Measurements from ENCODE around the gene TULP4. TPM values are rescaled to one million over a fixed set of nuclear protein-coding genes. Genes with fewer than 3 reads are reported as not detected.

The TULP4 gene
- total RNA-seq, 3 donors from 2014 or later, result 104 to 171 (median 112) TPM

- no peak for DNase-seq (ENCODE audit: low spot score in 2 of 2)
- no peaks in the 10 kb centered on the region for H3K27me3 ChIP-seq
- H3K9me3 ChIP-seq, result no peaks in the 10 kb centered on the region
- no peaks in the 10 kb centered on the region for H3K36me3 ChIP-seq
- no peaks in the 10 kb centered on the region for H3K4me1 ChIP-seq
- no peak for TF ChIP-seq CTCF (IDR thresholded peaks at IDR 0.05)
- no peak for TF ChIP-seq POLR2AphosphoS5 (IDR thresholded peaks at IDR 0.05)
- no peak for TF ChIP-seq POLR2A (IDR thresholded peaks at IDR 0.05)
- intact Hi-C loops (cut with DNase I; ENCODE audit: low total_unique reads), result no loop called here
- no peak overlapping the region for H3K4me3 ChIP-seq
- no peak overlapping the region for H3K27ac ChIP-seq
Observed at GRCh38 chr6:158383542-158383941, 71.3 kb downstream of the TULP4 start.

- no peaks in the 10 kb centered on the region for H3K27me3 ChIP-seq
- no peaks in the 10 kb centered on the region for H3K4me1 ChIP-seq
- no peak for DNase-seq (ENCODE audit: low spot score in 2 of 2)
- intact Hi-C loops (cut with DNase I; ENCODE audit: low total_unique reads), result no loop called here
- H3K36me3 ChIP-seq, result no peaks in the 10 kb centered on the region
- H3K27ac ChIP-seq, result no peak overlapping the region
- no peak overlapping the region for H3K4me3 ChIP-seq
- H3K9me3 ChIP-seq, result no peaks in the 10 kb centered on the region
- TF ChIP-seq POLR2A (IDR thresholded peaks at IDR 0.05), result no peak
- TF ChIP-seq CTCF (IDR thresholded peaks at IDR 0.05), result no peak
- no peak for TF ChIP-seq POLR2AphosphoS5 (IDR thresholded peaks at IDR 0.05)
Observed at GRCh38 chr6:158384671-158385110, 72.4 kb downstream of the TULP4 start.

GRCh38 chr6:158387036-158387435, 74.8 kb downstream of the TULP4 start:
- intact Hi-C loops (cut with DNase I; ENCODE audit: low total_unique reads), result no loop called here
- no peak for DNase-seq (ENCODE audit: low spot score in 2 of 2)
- H3K4me1 ChIP-seq, result no peaks in the 10 kb centered on the region
- H3K27me3 ChIP-seq, result no peaks in the 10 kb centered on the region
- H3K4me3 ChIP-seq, result no peak overlapping the region
- TF ChIP-seq CTCF (IDR thresholded peaks at IDR 0.05) (no peak), POLR2A (IDR thresholded peaks at IDR 0.05) (no peak), POLR2AphosphoS5 (IDR thresholded peaks at IDR 0.05) (no peak)
- no peak overlapping the region for H3K27ac ChIP-seq
- H3K36me3 ChIP-seq, result no peaks in the 10 kb centered on the region
- no peaks in the 10 kb centered on the region for H3K9me3 ChIP-seq

GRCh38 chr6:158387578-158387977, 75.3 kb downstream of the TULP4 start:
- no peaks in the 10 kb centered on the region for H3K36me3 ChIP-seq
- intact Hi-C loops (cut with DNase I; ENCODE audit: low total_unique reads), result no loop called here
- no peak overlapping the region for H3K27ac ChIP-seq
- no peak for DNase-seq (ENCODE audit: low spot score in 2 of 2)
- H3K4me3 ChIP-seq, result no peak overlapping the region
- H3K9me3 ChIP-seq, result no peaks in the 10 kb centered on the region
- H3K27me3 ChIP-seq, result no peaks in the 10 kb centered on the region
- TF ChIP-seq POLR2A (IDR thresholded peaks at IDR 0.05) (no peak), POLR2AphosphoS5 (IDR thresholded peaks at IDR 0.05) (no peak), CTCF (IDR thresholded peaks at IDR 0.05) (no peak)
- no peaks in the 10 kb centered on the region for H3K4me1 ChIP-seq

GRCh38 chr6:158388727-158389126, 76.5 kb downstream of the TULP4 start:
- Histone ChIP-seq H3K36me3 (no peaks in the 10 kb centered on the region), H3K27ac (no peak overlapping the region), H3K9me3 (no peaks in the 10 kb centered on the region), H3K27me3 (no peaks in the 10 kb centered on the region), H3K4me3 (no peak overlapping the region), H3K4me1 (no peaks in the 10 kb centered on the region)
- intact Hi-C loops (cut with DNase I; ENCODE audit: low total_unique reads), result no loop called here
- TF ChIP-seq POLR2AphosphoS5 (IDR thresholded peaks at IDR 0.05), result no peak
- TF ChIP-seq POLR2A (IDR thresholded peaks at IDR 0.05), result no peak
- no peak for TF ChIP-seq CTCF (IDR thresholded peaks at IDR 0.05)
- DNase-seq (ENCODE audit: low spot score in 2 of 2), result no peak
